Measurements from ENCODE around the gene RBM14.
A peak's percentile ranks its signal among the peaks of the same experiment; 100 is the strongest.
"Not testable (repeated sequence)": the region's sequence is repeated elsewhere in the genome, so short reads cannot be mapped to it uniquely, and the experiment has no call there.

RBM14 gene

GRCh38 chr11:66637557-66638176 lies 21.2 kb downstream of the RBM14 start:
- DNase-seq: no peak

DNA sequence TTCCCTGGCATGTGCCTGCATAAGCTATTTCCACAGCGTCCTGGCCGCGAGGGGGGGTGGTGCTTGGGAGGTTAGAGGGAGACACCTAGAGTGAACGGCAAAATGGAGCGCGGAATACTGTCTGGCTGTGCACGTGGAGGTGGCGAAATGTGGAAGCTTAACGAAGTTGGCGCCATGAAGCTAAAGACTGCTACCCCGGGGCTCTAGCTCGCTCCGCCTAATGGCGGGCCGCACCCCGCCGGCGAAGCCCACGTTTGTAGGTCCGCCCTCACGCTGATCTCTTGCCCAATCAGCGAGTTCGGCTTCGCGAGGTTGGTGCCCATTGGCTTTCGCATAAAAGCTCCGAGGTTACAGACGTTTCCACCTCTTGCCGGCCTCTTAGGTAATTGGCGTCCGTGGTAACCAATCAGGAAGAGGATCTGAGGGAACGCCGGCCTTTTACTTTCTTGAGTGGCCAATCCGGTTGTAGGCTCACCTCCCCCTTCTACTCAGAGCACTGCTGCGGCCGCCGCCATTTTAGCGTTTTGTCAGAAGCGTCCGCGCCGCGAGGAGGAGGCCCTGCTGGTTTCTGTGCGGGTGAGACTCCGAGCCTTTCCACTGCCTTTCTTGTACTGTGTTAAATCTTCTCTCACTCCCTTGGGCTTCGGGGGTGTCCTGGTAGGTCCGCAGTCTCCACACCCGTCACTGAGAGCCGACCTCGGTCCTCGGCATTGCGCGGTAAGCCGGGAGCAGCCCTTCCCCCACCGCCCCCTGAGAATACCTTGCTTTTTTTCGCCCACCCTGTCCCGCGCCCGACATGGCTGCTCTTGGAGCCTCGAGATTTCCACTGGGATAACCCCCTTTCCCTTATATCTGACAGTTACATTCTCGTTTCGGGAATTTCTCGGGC lies 22.0 kb downstream of the RBM14 start, which contains the start of gene RBM4:
Gene RBM4, plus strand, starts transcription at position 527 of the 889 bp plus-strand sequence. CDS start 1,009 bp downstream, outside the sequence.
- peak; percentile 99 for DNase-seq

- DNase-seq: no peak
These were observed 22.8 kb downstream of the RBM14 start for GRCh38 chr11:66639066-66639813.

GRCh38 chr11:66639814-66640340 lies 23.4 kb downstream of the RBM14 start:
- not testable (repeated sequence) for DNase-seq

DNA sequence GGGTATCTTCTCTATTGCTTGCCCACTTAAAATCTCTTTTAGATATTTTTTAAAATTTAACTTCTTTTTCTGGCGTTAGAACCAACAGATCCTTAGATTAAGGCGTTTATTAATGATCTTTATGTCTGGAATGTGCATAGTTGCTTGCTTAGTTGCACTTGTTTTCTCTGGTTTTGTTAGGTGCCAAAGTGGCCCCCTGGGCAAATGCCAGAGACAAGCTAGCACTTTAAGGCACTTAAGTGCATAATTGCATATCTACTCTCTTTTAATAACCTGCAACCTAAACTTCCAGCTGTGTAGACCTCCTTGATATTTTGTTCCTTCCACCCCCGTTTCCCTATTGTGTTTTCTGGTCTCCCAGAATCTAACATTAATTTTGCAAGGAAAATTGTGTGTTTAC lies 25.4 kb downstream of the RBM14 start:
- DNase-seq: no peak

DNA sequence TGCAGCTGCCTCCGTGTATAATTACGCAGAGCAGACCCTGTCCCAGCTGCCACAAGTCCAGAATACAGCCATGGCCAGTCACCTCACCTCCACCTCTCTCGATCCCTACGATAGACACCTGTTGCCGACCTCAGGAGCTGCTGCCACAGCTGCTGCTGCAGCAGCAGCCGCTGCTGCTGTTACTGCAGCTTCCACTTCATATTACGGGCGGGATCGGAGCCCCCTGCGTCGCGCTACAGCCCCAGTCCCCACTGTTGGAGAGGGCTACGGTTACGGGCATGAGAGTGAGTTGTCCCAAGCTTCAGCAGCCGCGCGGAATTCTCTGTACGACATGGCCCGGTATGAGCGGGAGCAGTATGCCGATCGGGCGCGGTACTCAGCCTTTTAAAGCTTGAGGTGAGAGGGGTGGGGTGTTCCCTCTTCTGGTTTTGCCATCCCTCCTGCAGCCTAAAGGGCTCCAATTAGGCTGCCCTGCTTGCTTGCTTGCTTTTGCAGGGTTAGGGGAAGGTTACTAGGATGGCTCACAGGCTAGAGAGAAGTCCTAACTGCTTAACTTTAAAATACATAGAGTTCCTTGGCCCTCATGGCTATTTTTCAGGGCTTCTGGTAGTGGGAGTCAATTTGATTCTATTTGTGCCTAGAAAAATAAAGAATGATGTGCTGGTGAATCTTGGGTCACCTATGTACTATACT lies 27.5 kb downstream of the RBM14 start:
- no peak for DNase-seq

GRCh38 chr11:66646828-66647227 lies 30.4 kb downstream of the RBM14 start:
- DNase-seq: no peak

- no peak for DNase-seq
These were observed 33.5 kb downstream of the RBM14 start for GRCh38 chr11:66649903-66650302.

DNA sequence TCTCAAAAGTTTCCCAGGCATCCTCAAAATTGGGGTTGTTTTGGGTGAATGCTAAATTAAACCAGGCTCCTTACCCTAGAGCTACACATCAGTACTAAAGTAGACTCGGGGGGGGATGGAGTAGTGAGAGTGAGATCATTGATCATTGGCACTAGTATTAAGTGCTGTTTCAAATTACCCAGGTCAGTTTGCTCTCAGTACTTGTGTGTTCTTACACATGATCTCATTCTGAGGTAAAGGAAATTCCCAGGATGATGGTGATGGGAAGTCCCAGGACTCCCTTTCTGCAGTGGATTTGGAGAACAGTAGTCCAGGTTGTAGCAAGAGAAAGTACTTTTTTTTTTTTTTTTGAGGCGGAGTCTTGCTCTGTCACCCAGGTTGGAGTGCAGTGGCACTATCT lies 34.6 kb downstream of the RBM14 start:
- DNase-seq: no peak

DNA sequence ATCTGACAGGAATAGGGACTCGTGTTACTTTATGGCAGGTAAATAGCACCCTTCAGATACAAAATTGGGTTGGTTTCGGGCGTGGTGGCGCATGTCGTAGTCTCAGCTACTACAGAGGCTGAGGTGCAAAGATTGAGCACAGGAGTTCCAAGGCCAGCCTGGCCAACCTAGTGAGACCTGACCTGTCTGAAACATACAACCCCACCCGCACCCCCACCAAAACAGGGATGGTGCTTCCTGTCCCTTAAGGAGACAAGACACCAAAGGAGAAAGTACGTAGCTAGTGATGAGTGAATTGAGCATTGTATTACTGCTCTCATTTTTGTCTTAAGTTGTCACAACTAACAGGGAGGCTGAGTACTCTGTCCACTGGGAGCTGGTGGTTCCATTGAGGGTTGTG lies 36.2 kb downstream of the RBM14 start:
- no peak for DNase-seq

- no peak for DNase-seq
These were observed 36.7 kb downstream of the RBM14 start for GRCh38 chr11:66653123-66653522.

- no peak for DNase-seq
These were observed 43.3 kb downstream of the RBM14 start for GRCh38 chr11:66659763-66660162.

GRCh38 chr11:66663741-66664296 lies 47.4 kb downstream of the RBM14 start:
- no peak for DNase-seq

- DNase-seq: no peak
These were observed 48.9 kb downstream of the RBM14 start for GRCh38 chr11:66665369-66665768.

DNA sequence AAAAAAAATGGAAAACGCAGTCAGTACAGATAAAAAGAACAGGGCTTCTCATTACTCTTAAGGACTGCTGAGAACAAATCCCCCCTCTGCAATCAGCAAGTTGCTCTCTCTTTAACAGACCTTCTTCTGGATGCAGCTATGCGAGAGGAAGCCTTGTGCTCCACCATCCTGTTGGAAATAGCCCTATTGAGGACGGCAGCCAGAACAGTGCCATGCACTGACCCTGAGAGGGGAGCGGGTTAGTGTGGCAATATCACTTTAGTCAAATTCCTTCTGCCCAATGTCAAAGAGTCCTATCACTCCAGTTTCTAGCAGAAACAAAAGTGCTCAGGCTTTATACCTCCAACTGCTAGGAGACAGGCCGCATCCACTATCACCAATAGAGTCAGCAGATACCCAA lies 54.4 kb downstream of the RBM14 start:
- DNase-seq: no peak

- DNase-seq: no peak
These were observed 58.7 kb downstream of the RBM14 start for GRCh38 chr11:66674964-66675602.

DNA sequence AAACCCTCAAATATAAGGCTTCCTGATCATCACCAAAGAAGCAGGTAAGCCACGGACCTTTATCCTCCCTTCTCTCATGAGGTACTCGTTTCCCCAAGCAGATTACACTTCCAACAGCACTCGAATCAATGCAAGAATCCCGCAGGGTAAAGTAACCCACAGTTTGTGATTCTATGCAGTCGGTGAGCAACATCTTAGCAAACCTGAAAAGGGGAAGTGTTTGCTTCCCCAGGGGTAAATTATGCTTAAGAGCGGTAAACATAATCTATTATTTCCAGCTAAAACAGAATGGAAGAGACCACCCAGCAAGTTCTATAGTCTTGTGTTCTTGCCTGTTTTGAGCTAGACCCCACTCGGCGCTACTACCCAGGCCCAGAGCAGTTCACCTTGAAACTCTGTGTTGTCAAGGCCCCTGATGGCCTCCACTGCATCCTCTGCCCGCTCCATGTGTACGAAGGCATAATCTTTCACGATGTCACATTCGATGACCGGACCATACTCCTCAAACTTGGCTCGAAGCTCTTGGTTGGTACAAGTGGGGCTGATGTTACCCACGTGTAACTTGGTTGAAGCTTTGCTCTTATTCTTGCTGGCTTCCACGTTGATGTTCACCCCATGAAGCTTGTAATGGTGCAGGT lies 60.0 kb downstream of the RBM14 start:
- no peak for DNase-seq

Data from NCI-H526 treated with DMSO at 0.1 percent for 48 hours (cell line).